GM12878 (cell line): ENCODE results near the gene STAG2. TPM values are rescaled to one million over a fixed set of nuclear protein-coding genes. Genes with fewer than 3 reads are reported as not detected.

Experiments used
- ATAC-seq: fragments of 200-7000 bp; cut with Tn5 transposase; 3 replicates; pipeline ENCODE4 v1.9.1; 2020; ENCODE audit warnings: mild to moderate bottlenecking, moderate library complexity
- BruUV-seq: library from RNA; stranded (reverse); fragments of 400-500 nt; replicated peaks from 2 replicates; lab custom pipeline; 2021; lab: Mats Ljungman, UMichigan
- CTCF ChIA-PET: fragments of 300-600 bp; sonication (Branson Sonifier 250); formaldehyde crosslinking; extraction: SDS; loops from one replicate; lab custom pipeline; 2021; ENCODE audit warnings: inconsistent platforms; lab: Yijun Ruan, JAX
- POLR2A ChIA-PET: fragments of 350-600 bp; formaldehyde crosslinking; extraction: SDS; loops from one replicate; lab custom pipeline; 2021; ENCODE audit warnings: inconsistent platforms; lab: Charles Lee
- RAD21 ChIA-PET: fragments of 300-600 bp; sonication (Branson Sonifier 250); formaldehyde crosslinking; loops from one replicate; lab custom pipeline; 2023; ENCODE audit warnings: antibody characterized with exemption; ENCODE audit not compliant: unreplicated experiment; lab: Charles Lee
- SMC1A ChIA-PET: fragments of 300-600 bp; sonication (Branson Sonifier 250); formaldehyde crosslinking; loops from one replicate; lab custom pipeline; 2023; ENCODE audit not compliant: unreplicated experiment, uncharacterized antibody; lab: Charles Lee
- DNase-seq: peaks from one replicate; pipeline ENCODE4 v3.0.0-alpha.2; 2011; ENCODE audit warnings: low read depth, low spot score
- FAIRE-seq: peaks from 3 replicates; lab custom pipeline; 2011; peaks lifted over from hg19 to GRCh38; lab: Jason Lieb, UNC
- H2AFZ ChIP-seq: 2 replicates; pipeline ENCODE4 v1.6.0; 2011; ENCODE audit warnings: low read depth, low read length, control low read depth; ENCODE audit not compliant: control insufficient read depth
- H3K27ac ChIP-seq: 2 replicates; pipeline ENCODE4 v1.5.1; 2011; ENCODE audit warnings: control low read depth; ENCODE audit not compliant: control insufficient read depth, insufficient read depth
- H3K27me3 ChIP-seq, 2 experiments: replicated peaks in 1 of 2; 2 replicates each; pipeline versions ENCODE4 v1.6.0 to v1.6.1; 2011; ENCODE audit warnings: low read length in 1 of 2; ENCODE audit not compliant: control insufficient read depth in 2 of 2, insufficient read depth in 2 of 2
- H3K36me3 ChIP-seq, 2 experiments: 2 replicates each; pipeline ENCODE4 v1.5.1; 2011; ENCODE audit warnings: low read length in 1 of 2; ENCODE audit not compliant: control insufficient read depth in 2 of 2, insufficient read depth in 2 of 2
- H3K4me1 ChIP-seq: 2 replicates; pipeline ENCODE4 v1.6.1; 2011; ENCODE audit warnings: mild to moderate bottlenecking, low read length, moderate library complexity, mixed read lengths; ENCODE audit not compliant: control insufficient read depth, insufficient read depth
- H3K4me2 ChIP-seq: 2 replicates; pipeline ENCODE4 v1.6.0; 2011; ENCODE audit warnings: control low read depth; ENCODE audit not compliant: control insufficient read depth, insufficient read depth
- H3K4me3 ChIP-seq: fragments of 200-600 bp; sonication (generic); 2 replicates; pipeline ENCODE4 v1.5.1; 2016
- H3K79me2 ChIP-seq: 2 replicates; pipeline ENCODE4 v1.6.0; 2011; ENCODE audit warnings: low read length; ENCODE audit not compliant: control insufficient read depth, insufficient read depth
- H3K9ac ChIP-seq: 2 replicates; pipeline ENCODE4 v1.8.0; 2011; ENCODE audit warnings: low read length, control low read depth, mixed read lengths; ENCODE audit not compliant: control insufficient read depth, insufficient read depth
- H3K9me3 ChIP-seq: replicated peaks from 3 replicates; pipeline ENCODE4 v1.5.1; 2011; ENCODE audit warnings: mild to moderate bottlenecking, low read length; ENCODE audit not compliant: control insufficient read depth, insufficient read depth
- H4K20me1 ChIP-seq: 2 replicates; pipeline ENCODE4 v1.6.0; 2011; ENCODE audit not compliant: control insufficient read depth, insufficient read depth
- CEBPB ChIP-seq, 2 experiments: fragments of 150-350 bp in 1 of 2; IDR thresholded peaks; 2 replicates each; pipeline ENCODE4 v1.6.1; 2012 to 2014; ENCODE audit warnings: low read depth in 2 of 2, low read length in 2 of 2, borderline replicate concordance in 1 of 2, inconsistent platforms in 1 of 2
- CREB1 ChIP-seq: IDR thresholded peaks from 2 replicates; pipeline ENCODE4 v1.6.1; 2012; ENCODE audit warnings: low read depth, mild to moderate bottlenecking, inconsistent platforms
- ESRRA ChIP-seq: IDR thresholded peaks from 2 replicates; pipeline ENCODE4 v1.6.1; 2012; ENCODE audit warnings: mild to moderate bottlenecking, low read length, improper control_type of control experiment
- ETV6 ChIP-seq, 2 experiments: fragments of 450-650 bp in 1 of 2; IDR thresholded peaks in 1 of 2; conservative IDR thresholded peaks in 1 of 2; 2 replicates each; pipeline ENCODE4 v1.6.1; 2014; ENCODE audit warnings: antibody characterized with exemption in 1 of 2, borderline replicate concordance in 1 of 2, low read depth in 1 of 2, mild to moderate bottlenecking in 1 of 2, moderate library complexity in 1 of 2
- PAX8 ChIP-seq: fragments of 450-650 bp; IDR thresholded peaks from 2 replicates; pipeline ENCODE4 v1.6.1; 2017; ENCODE audit warnings: mild to moderate bottlenecking, moderate library complexity
- RCOR1 ChIP-seq: conservative IDR thresholded peaks from 2 replicates; pipeline ENCODE4 v1.6.1; 2012; ENCODE audit warnings: low read depth, low read length, improper control_type of control experiment
- SPI1 ChIP-seq: IDR thresholded peaks from 2 replicates; pipeline ENCODE4 v1.6.1; 2011; ENCODE audit warnings: low read depth, mild to moderate bottlenecking, low read length, moderate library complexity, borderline replicate concordance; ENCODE audit not compliant: insufficient read depth
- YY1 ChIP-seq: IDR thresholded peaks from 2 replicates; pipeline ENCODE4 v1.6.1; 2011; ENCODE audit warnings: low read depth, mild to moderate bottlenecking, low read length
- WGBS: methylation state at CpG from one replicate; pipeline ENCODE4 v1.1.6; 2016; ENCODE audit warnings: low lambda C conversion rate; ENCODE audit not compliant: insufficient replicate concordance, insufficient coverage; ENCODE audit errors: missing lambda C conversion rate; 5-methylcytosine and 5-hydroxymethylcytosine counted together
- in situ Hi-C: fragments of 300-500 bp; cut with MboI; formaldehyde crosslinking; loops from 9 replicates; pipeline ENCODE4 v1.14.3; 2018; ENCODE audit warnings: mixed read lengths
- intact Hi-C: fragments of 100-400 bp; cut with micrococcal nuclease; formaldehyde crosslinking; loops from one replicate; pipeline ENCODE4 v1.14.2; 2022; ENCODE audit not compliant: unreplicated experiment
- polyA plus RNA-seq, 11 experiments: library from polyadenylated mRNA; depleted of rRNA in 4 of 11; unstranded in 6 of 11; stranded (reverse) in 5 of 11; fragments of >200 nt; fragmentation: Nextera tagmentation in 4 of 11; fragmentation: Illumina TruSeq in 1 of 11; extraction: Ambion mirVana in 4 of 11; extraction: Trizol in 1 of 11; gene quantifications; 1 replicate in 1 of 11; 2 replicates in 10 of 11; pipeline versions ENCODE4 v1.2.1 to v1.2.3, GENCODE V29; 2011 to 2016; ENCODE audit warnings: inconsistent platforms in 2 of 11, missing spikeins in 2 of 11, low read depth in 1 of 11
- total RNA-seq, 4 experiments: library from RNA; depleted of rRNA in 3 of 4; stranded (reverse); fragments of >200 nt in 3 of 4; fragmentation: Illumina TruSeq in 1 of 4; extraction: Trizol in 1 of 4; gene quantifications; 2 replicates each; pipeline versions ENCODE4 v1.2.1 to v1.2.3, GENCODE V29; 2013 to 2021
- TF ChIP-seq, protein P1 (sequence below): fragments of 450-650 bp; IDR thresholded peaks from 2 replicates; pipeline ENCODE4 v1.6.1; 2016; ENCODE audit warnings: mild to moderate bottlenecking
- TF ChIP-seq, protein P2 (sequence below): fragments of 450-650 bp; IDR thresholded peaks from 2 replicates; pipeline ENCODE4 v1.6.1; 2017; ENCODE audit warnings: mild to moderate bottlenecking, moderate library complexity
- TF ChIP-seq, protein P3 (sequence below): fragments of 450-650 bp; IDR thresholded peaks from 2 replicates; pipeline ENCODE4 v1.6.1; 2014; ENCODE audit warnings: mild to moderate bottlenecking
- TF ChIP-seq, protein P4 (sequence below): IDR thresholded peaks from 2 replicates; pipeline ENCODE4 v1.6.1; 2011; ENCODE audit warnings: low read depth, low read length, improper control_type of control experiment, borderline replicate concordance

STAG2 gene
- total and polyA plus RNA-seq, 10 of the 15 experiments (the other 5 are each of a cell fraction or from before 2014, with no cell fraction given), result 26.9 to 84.2 (median 46.7) TPM

DNA sequence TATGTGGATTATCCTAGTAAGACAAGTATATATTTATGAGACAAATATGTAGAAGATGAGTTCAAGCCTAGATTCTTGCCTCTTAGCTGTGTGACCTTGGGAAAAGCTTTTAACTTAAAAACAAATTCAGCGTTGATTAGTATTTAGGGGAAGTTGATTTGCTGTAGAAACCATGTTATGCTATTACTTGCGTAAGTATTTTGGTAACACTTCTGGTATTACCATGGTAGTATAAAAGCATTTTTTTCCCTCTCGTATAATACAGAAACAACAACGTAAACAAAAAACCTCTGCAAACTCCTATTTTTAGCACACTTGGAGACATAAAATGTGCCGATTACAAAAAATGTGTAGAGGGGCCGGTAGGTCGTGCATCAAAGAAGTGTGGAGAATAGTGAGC, 33.2 kb downstream of the STAG2 start:
- Histone ChIP-seq H3K27ac (no peak overlapping the region), H3K27me3 (no peaks in the 10 kb centered on the region), H3K4me3 (no peak overlapping the region), H3K36me3 (no peaks in the 10 kb centered on the region; a peak in 1 of 4 replicates), H2AFZ (no peak overlapping the region), H3K79me2 (peaks cover 79% of the 10 kb centered on the region), H3K4me2 (no peak overlapping the region), H3K9me3 (no peaks in the 10 kb centered on the region; the same call in 2 of the 3 replicates), H4K20me1 (no peaks in the 10 kb centered on the region; the same call in 1 of the 2 replicates), H3K9ac (no peak overlapping the region), H3K4me1 (no peaks in the 10 kb centered on the region)
- BruUV-seq, result no TSS peak
- SMC1A ChIA-PET, result interaction anchor here (0.8 to 1.3 kb wide), 3 partner anchors 10 to 18 kb away, joined by 3 to 4 read pairs (median 3); no protein-coding TSS in a partner anchor
- FAIRE-seq (no peak), ATAC-seq (no peak), DNase-seq (no peak)
- intact Hi-C loops, result no loop called here
- CTCF ChIA-PET, result no interaction called here
- 76% methylated on average over 7 of the region's 7 CpGs for WGBS
- POLR2A ChIA-PET, result no interaction called here
- RAD21 ChIA-PET, result no interaction called here
- in situ Hi-C loops, result no loop called here
- TF ChIP-seq PAX8, result no peak
- TF ChIP-seq SPI1, result no peak
- TF ChIP-seq CEBPB (IDR thresholded peaks at IDR 0.05; ENCODE audit: borderline replicate concordance in 1 of 2, low read depth in 2 of 2, low read length in 2 of 2), result no peak
- no peak for TF ChIP-seq YY1
- TF ChIP-seq, protein P1, sequence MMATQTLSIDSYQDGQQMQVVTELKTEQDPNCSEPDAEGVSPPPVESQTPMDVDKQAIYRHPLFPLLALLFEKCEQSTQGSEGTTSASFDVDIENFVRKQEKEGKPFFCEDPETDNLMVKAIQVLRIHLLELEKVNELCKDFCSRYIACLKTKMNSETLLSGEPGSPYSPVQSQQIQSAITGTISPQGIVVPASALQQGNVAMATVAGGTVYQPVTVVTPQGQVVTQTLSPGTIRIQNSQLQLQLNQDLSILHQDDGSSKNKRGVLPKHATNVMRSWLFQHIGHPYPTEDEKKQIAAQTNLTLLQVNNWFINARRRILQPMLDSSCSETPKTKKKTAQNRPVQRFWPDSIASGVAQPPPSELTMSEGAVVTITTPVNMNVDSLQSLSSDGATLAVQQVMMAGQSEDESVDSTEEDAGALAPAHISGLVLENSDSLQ, result no peak
- TF ChIP-seq, protein P2, sequence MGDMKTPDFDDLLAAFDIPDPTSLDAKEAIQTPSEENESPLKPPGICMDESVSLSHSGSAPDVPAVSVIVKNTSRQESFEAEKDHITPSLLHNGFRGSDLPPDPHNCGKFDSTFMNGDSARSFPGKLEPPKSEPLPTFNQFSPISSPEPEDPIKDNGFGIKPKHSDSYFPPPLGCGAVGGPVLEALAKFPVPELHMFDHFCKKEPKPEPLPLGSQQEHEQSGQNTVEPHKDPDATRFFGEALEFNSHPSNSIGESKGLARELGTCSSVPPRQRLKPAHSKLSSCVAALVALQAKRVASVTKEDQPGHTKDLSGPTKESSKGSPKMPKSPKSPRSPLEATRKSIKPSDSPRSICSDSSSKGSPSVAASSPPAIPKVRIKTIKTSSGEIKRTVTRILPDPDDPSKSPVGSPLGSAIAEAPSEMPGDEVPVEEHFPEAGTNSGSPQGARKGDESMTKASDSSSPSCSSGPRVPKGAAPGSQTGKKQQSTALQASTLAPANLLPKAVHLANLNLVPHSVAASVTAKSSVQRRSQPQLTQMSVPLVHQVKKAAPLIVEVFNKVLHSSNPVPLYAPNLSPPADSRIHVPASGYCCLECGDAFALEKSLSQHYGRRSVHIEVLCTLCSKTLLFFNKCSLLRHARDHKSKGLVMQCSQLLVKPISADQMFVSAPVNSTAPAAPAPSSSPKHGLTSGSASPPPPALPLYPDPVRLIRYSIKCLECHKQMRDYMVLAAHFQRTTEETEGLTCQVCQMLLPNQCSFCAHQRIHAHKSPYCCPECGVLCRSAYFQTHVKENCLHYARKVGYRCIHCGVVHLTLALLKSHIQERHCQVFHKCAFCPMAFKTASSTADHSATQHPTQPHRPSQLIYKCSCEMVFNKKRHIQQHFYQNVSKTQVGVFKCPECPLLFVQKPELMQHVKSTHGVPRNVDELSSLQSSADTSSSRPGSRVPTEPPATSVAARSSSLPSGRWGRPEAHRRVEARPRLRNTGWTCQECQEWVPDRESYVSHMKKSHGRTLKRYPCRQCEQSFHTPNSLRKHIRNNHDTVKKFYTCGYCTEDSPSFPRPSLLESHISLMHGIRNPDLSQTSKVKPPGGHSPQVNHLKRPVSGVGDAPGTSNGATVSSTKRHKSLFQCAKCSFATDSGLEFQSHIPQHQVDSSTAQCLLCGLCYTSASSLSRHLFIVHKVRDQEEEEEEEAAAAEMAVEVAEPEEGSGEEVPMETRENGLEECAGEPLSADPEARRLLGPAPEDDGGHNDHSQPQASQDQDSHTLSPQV, result no peak
- TF ChIP-seq, protein P3, sequence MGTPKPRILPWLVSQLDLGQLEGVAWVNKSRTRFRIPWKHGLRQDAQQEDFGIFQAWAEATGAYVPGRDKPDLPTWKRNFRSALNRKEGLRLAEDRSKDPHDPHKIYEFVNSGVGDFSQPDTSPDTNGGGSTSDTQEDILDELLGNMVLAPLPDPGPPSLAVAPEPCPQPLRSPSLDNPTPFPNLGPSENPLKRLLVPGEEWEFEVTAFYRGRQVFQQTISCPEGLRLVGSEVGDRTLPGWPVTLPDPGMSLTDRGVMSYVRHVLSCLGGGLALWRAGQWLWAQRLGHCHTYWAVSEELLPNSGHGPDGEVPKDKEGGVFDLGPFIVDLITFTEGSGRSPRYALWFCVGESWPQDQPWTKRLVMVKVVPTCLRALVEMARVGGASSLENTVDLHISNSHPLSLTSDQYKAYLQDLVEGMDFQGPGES, result no peak
- no peak for TF ChIP-seq ETV6 (conservative IDR thresholded peaks at IDR 0.05 in 1 of 2, IDR thresholded peaks at IDR 0.05 in 1 of 2; ENCODE audit: borderline replicate concordance in 1 of 2, low read depth in 1 of 2)
- no peak for TF ChIP-seq CREB1
- TF ChIP-seq RCOR1, result no peak
- no peak for TF ChIP-seq ESRRA
- TF ChIP-seq, protein P4, sequence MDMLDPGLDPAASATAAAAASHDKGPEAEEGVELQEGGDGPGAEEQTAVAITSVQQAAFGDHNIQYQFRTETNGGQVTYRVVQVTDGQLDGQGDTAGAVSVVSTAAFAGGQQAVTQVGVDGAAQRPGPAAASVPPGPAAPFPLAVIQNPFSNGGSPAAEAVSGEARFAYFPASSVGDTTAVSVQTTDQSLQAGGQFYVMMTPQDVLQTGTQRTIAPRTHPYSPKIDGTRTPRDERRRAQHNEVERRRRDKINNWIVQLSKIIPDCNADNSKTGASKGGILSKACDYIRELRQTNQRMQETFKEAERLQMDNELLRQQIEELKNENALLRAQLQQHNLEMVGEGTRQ, result no peak
